Right forelimb (tissue), 1 donor: ENCODE results near the gene STPG1.

Experiments
- DNase-seq: peaks from one replicate; pipeline ENCODE4 v3.0.0-alpha.2; 2018

Gene STPG1

DNA sequence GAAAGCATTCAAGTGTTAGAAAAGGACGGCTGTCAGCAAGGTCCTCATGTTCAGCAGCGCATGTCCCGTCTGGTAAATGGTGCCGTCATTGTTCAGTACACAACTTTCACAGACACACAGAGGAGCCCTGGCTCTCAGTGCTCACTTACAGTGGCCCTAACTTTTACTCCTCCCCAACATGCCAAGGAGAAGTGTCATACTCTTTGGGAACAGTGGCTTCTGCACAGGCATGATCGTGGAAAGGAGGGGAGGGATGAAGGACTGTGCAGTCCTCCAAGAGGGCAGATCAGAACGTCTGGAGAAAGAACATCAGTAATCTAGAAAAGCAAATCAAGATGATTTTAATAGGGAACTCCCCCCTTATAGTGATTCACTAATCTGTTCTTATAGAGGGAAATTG lies 98.2 kb downstream of the STPG1 start:
- no peak for DNase-seq

GRCh38 chr1:24311741-24312140 lies 101.8 kb downstream of the STPG1 start:
- DNase-seq: no peak

- DNase-seq: no peak
Measured at GRCh38 chr1:24311234-24311633, 102.3 kb downstream of the STPG1 start.

DNA sequence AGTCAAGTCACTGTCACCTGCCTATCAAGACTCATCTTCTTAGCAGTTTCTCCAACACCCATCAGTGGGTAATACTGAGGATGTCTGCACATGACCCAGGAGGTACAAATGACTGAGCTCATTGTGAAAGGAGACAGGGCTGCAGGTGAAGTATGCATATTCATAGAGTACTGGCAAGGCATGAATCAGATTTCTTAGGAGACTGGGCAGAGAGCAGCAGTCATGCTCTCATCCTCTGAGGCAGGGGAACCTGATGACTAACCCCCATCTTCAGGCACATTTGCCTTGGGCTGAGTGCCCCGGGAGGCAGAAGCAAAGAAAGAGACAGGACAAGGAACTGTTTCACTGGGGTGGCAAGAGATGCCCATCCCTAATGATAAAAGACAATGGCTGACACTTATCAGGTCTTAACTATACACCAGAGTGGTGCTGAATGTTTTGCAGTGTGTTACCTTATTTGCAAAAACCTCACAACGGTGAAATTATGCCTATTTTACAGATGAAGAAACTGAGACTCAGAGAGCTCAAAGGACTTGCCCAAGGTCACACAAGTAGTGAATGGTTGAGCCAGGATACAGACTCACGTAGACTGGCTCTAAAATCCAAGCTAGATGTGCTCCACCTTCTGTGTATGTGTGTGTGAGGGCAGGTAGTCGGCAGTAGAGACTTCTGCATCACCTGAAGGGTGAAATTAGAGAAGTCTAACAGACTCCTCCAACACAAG lies 103.7 kb downstream of the STPG1 start:
- no peak for DNase-seq

DNA sequence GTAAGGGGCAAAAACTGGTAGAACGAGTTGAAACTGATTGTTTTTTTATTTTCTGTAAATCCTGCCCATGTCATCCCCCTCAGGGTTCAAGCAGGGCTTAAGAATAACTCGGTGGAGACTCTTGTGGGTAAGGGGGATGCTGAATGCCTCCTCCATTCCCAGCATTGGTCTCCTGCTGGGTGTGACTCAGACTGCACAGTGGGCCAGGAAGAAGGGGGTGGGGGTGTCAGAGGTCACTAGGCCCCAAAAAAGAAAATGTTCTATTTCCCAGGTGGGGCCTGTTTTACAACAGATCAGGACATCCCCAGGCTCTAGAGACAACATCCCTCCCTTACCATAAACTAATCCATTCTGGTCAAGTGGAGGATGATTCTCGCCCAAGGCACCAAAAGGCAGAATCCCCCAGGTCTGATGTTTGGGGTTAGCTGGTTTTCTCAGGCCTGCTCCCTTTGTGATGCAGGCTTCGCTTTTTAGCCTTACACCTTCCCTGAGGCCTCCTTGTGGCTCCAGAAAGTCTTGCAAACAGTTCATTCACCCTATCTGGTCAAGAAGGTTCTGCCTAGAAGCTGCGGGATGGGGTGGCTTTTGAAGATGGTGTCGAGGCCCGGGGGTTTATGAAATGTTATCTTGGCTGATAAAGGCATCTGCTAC lies 105.1 kb downstream of the STPG1 start:
- no peak for DNase-seq
